GM12892 (cell line): ENCODE measurements around the gene RPEL1.

Experiments
- POLR2A ChIP-seq: IDR thresholded peaks from 2 replicates; pipeline ENCODE4 v1.6.1; 2011; ENCODE audit warnings: low read depth, low read length, control low read depth
- POLR2AphosphoS5 ChIP-seq: IDR thresholded peaks from 2 replicates; pipeline ENCODE4 v1.6.1; 2011; ENCODE audit warnings: low read depth, low read length, control low read depth
- TAF1 ChIP-seq: IDR thresholded peaks from 2 replicates; pipeline ENCODE4 v1.6.1; 2011; ENCODE audit warnings: low read depth, mild to moderate bottlenecking, control low read depth, low read length, borderline replicate concordance

DNA sequence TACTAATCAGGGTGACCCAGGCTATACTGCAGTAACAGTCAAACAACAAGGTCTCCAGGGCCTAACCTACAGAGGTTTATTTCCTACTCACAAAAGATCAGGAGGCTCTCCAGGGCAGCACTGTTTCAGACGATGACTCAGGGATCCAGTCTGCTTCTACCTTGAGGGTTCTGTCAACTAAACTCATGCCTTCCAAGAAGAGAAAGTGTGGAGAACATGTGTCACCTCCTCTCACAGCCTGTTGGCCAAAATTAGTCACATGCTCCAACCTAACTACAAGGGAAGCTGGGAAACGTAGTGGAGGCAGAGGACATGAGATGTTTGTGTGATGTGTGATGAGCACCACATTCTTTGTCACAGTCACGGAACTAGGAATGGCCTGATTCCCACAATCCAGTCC lies 16.5 kb downstream of the RPEL1 start:
- TF ChIP-seq POLR2AphosphoS5 (no peak), POLR2A (no peak), TAF1 (no peak)
